ENCODE measurements around the gene LRP3.

Gene LRP3

GRCh38 chr19:33236696-33237390 is 42.7 kb downstream of the LRP3 start:
- DNase-seq (ENCODE audit: low spot score) = no peak

GRCh38 chr19:33238481-33239149 is 44.5 kb downstream of the LRP3 start:
- DNase-seq (ENCODE audit: low spot score) = no peak

DNA sequence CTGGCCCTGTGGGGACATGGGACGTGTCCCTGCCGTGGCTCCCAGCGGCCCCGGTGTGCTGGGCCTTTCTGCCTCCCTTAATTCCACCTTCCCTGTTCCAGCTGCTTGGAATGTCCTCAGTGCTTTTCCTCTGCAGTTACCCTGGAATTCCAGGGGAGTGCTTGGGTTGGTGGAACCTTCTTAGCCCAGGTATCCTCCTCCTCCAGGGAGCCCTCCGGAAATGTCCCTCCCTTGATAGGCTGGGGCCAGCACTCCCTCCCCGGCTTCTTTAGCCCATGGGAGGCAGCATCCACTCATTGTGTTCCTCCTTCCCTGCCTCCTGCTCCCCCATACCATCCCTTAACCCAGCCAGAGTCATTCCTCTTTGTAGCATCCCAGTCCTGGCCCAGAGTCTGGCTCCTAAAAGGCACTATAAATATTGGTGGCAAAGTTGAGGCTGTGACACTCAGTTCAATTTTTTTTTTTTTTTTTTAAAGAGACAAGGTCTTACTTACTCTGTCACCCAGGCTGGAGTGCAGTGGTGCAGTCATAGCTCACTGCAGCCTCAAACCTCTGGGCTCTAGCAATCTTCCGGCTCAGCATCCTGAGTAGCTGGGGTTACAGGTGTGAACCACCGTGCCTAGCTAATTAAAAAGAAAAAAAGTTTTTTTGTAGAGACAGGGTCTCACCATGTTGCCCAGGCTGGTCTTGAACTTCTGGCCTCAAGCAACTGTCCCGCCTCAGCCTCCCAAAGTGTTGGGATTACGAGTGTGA is 45.3 kb downstream of the LRP3 start:
- no peak for DNase-seq (ENCODE audit: low spot score)

DNA sequence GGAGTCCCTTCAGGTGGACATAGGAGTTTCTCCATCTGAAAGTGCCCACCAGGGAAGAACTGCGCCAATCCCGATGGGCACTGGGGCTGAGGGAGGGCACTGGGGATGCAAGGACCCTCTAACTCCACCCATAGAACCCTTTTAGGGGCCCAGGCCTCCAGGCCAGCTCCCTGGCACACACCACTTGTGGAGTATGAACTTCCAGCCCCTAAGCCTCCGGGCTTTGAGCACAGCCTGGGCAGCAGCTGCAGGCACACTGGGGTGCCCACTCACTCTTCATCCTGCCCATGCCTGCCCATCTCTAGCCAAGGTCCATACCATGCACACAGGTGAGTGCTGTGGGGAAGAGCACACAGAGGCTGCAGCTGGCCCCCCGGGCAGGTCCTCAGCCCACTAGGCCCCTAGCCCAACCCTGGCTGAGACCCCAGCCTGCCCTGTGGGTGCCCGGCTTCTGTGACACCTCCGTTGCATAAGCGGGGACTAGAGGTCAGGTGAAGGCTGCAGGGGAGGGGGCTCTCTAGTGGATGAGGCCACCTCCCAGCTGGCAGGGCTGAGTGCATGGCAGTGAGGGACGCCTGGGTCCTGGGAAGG is 46.1 kb downstream of the LRP3 start:
- DNase-seq (ENCODE audit: low spot score) = no peak

DNA sequence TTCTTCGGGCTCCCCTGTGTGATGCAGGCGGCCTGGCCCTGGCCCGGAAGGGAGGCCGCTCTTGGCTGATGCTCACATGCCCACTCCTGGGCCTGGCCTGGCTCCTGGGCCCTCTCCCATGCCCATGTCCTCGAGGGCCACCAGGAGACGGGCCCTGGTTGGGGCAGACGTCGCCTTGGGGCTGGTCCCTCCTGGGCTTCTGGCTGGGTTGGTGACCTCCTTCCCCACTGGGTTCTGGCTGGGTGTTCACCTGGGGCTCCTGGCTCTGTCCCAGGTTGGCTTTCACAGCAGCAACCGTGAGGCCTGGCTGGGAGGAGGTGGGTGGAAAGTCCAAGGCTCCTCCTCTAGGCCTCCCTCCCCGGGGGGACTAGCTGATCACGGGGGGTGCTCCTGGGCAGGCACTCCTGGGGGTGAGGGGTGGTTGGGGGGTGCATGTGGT is 47.0 kb downstream of the LRP3 start:
- DNase-seq (ENCODE audit: low spot score) = no peak

- no peak for DNase-seq (ENCODE audit: low spot score)
These were observed 47.5 kb downstream of the LRP3 start for GRCh38 chr19:33241530-33242101.

- DNase-seq (ENCODE audit: low spot score) = no peak
These were observed 48.0 kb downstream of the LRP3 start for GRCh38 chr19:33242131-33242530.

- DNase-seq (ENCODE audit: low spot score) = no peak
These were observed 48.8 kb downstream of the LRP3 start for GRCh38 chr19:33242911-33243310.

DNA sequence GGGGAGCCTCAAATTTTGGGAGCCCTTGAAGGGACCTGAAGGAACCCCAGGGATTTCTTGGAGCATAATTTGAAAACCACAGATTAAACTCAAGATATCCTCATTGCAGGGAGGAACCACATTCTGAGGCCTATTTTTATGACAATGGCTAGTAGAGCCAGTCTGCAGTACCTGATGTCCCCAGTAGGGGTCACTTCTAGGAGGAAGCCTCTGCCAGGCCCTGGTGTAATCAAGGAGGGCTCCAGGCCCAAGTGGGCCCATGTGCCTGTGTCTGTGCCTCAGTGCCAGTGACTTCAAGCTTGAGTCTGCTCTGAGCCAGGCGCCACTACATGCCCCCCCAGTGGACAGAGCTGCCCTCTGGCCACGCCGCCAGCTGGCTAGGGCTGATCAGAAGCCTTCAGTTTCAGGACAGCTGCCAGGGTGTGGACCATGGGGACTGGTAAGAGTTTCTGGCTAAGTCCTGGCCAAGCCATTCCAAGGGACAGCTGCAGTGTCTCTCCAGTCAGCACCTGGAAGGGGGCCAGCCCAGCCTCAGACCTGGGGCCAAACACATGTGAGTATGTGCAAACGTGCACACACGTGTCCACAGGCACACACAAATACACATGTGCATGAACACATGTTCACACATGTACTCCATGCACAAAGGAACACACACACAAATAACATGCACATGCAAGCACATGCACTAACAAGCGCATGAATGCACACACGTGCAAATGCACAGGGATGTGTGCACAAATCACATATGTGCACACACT is 52.0 kb downstream of the LRP3 start:
- no peak for DNase-seq (ENCODE audit: low spot score)

DNA sequence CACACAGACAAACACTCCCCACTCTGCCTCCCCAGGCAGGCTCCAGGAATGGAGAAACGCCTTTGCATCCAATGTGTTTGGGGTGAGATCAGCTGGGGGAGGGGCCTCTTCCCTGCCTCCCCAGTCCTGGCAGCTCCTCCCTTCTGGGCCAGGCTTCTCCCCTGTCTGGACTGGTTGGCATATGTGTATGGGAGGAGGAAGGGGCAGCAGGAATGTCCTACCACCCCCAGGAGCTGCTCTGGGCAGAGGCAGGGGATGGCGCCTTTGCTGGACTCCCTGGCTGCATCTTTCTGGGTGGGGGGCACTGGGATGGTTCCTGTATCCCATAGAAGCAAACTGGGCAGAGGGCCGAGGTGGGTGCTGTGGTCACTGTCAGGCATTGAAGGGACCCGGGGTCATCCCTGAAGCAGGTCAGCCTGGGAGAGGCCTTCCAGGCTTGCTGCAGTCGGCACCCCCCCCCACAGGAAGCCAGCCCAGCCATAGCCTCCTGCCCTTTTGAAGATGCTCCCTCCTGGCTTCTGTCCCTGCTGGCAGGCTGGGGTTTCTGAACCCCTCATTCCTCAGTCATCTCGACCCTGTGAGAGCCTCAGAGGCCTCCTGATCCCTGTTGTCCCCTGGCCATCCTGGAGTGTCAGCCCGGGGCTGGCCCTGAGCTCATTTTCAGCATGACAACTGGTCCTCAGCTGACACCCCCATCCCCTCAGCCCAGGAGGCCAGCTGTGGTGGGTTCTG is 52.7 kb downstream of the LRP3 start:
- no peak for DNase-seq (ENCODE audit: low spot score)

GRCh38 chr19:33247441-33247819 is 53.3 kb downstream of the LRP3 start:
- no peak for DNase-seq (ENCODE audit: low spot score)

DNA sequence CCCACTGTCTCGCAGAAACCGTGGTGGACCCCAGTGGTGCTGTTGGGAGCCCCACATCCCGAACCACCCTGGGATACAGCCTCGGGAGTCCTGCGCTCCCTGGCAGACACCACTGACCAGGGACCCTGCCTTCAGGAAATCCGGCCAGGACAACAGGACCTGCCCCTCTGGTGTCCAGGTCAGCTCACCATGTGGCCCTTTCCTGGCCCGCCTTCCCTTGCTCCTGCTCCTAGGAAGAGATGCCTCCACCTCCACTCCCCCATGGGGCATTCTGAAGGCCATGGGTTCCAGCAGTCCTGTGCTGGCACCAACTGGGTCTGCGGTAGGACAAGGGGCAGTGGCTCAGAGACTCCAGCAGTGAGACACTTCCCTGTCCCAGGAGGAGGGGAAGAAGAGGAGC is 54.0 kb downstream of the LRP3 start:
- no peak for DNase-seq (ENCODE audit: low spot score)

- no peak for DNase-seq (ENCODE audit: low spot score)
These were observed 54.4 kb downstream of the LRP3 start for GRCh38 chr19:33248553-33248953.

DNA sequence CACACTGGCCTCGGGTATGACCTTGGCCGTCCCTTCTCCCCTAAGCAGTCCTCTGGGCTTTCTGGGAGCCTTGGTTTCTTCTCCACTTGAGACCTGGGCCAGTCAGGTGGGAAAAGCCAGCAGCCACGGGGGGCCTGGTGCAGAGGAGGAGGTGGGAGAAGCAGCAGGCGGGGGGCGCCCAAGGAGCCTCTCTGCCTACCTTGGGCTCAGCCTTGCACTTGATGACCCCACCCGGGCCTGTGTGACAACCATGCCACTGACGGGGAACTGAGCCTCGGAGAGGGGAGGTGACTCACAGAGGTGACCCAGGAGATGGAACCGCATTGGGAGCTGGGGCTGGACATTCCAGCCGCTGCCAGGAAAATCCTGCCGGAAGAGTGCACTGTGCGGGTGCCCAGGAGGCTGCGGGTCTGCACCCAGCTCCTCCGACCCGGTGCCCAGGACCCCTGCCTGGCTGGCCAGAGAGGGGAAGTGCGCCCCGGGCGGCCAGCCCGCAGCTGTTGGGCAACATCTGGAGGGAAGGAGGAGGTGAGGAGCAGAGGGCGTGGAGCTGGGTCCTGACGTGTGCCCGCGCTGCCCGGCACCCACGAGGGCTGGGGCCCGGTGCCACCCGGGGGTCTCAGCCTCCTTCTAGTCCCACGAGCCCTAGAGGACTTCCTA is 55.0 kb downstream of the LRP3 start:
- DNase-seq (ENCODE audit: low spot score) = no peak

GRCh38 chr19:33249740-33250366 is 55.7 kb downstream of the LRP3 start:
- DNase-seq (ENCODE audit: low spot score) = no peak

GRCh38 chr19:33250500-33250899 is 56.4 kb downstream of the LRP3 start:
- DNase-seq (ENCODE audit: low spot score) = no peak

DNA sequence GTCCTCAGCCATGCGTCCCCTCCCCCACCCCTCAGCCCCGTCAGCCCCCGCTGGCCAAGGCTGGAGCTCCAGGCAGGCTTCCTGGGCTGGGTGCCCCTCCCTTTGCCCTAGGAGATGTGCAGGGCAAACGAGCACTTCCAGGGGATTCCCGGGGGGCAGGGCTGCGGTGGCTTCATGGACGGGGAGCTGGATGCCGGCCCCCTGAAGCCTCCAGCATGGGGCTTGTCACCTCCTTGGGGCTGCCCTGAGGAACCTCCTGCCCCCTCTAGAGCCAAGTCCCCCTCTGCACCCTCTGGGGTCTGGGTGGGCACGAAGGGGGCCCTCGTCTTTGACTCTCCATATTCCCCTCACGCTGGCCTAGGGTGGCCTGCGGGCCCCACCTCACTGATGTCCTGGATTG is 56.9 kb downstream of the LRP3 start:
- DNase-seq (ENCODE audit: low spot score) = no peak

GRCh38 chr19:33251526-33252090 is 57.5 kb downstream of the LRP3 start:
- no peak for DNase-seq (ENCODE audit: low spot score)

GRCh38 chr19:33252418-33252962 is 58.4 kb downstream of the LRP3 start:
- DNase-seq (ENCODE audit: low spot score) = no peak

All from Ammon's horn (tissue), 1 donor.